ENCODE data around the gene ACLY.

Gene ACLY

GRCh38 chr17:41901646-41902045 is 17.1 kb downstream of the ACLY start:
- DNase-seq (ENCODE audit: insufficient read length, low spot score) (no peak), FAIRE-seq (no peak)
- TF ChIP-seq CTCF (IDR thresholded peaks at IDR 0.05; ENCODE audit: insufficient read depth, missing control alignments): no peak

- no peak for TF ChIP-seq CTCF (IDR thresholded peaks at IDR 0.05; ENCODE audit: insufficient read depth, missing control alignments)
- FAIRE-seq (no peak), DNase-seq (ENCODE audit: insufficient read length, low spot score) (no peak)
These were observed 22.0 kb downstream of the ACLY start for GRCh38 chr17:41896726-41897125.

- no peak for FAIRE-seq
- no peak for TF ChIP-seq CTCF (IDR thresholded peaks at IDR 0.05; ENCODE audit: insufficient read depth, missing control alignments)
- DNase-seq (ENCODE audit: insufficient read length, low spot score): no peak
These were observed 23.1 kb downstream of the ACLY start for GRCh38 chr17:41895617-41896016.

- DNase-seq (ENCODE audit: insufficient read length, low spot score) (no peak), FAIRE-seq (no peak)
- no peak for TF ChIP-seq CTCF (IDR thresholded peaks at IDR 0.05; ENCODE audit: insufficient read depth, missing control alignments)
These were observed 23.9 kb downstream of the ACLY start for GRCh38 chr17:41894791-41895331.

- FAIRE-seq: no peak
- no peak for TF ChIP-seq CTCF (IDR thresholded peaks at IDR 0.05; ENCODE audit: insufficient read depth, missing control alignments)
These were observed 25.4 kb downstream of the ACLY start for GRCh38 chr17:41893384-41893783.

GRCh38 chr17:41892021-41892376 is 26.8 kb downstream of the ACLY start:
- FAIRE-seq: no peak
- TF ChIP-seq CTCF (IDR thresholded peaks at IDR 0.05; ENCODE audit: insufficient read depth, missing control alignments): no peak
- no peak for DNase-seq (ENCODE audit: insufficient read length, low spot score)

More at GRCh38 chr17:41893384-41893783, 25.4 kb downstream of the ACLY start:
- no peak for DNase-seq (ENCODE audit: insufficient read length, low spot score)

GRCh38 chr17:41891135-41892020 is 27.4 kb downstream of the ACLY start:
- no peak for FAIRE-seq

More at GRCh38 chr17:41891135-41892020, 27.4 kb downstream of the ACLY start:
- DNase-seq (ENCODE audit: insufficient read length, low spot score): no peak
- TF ChIP-seq CTCF (IDR thresholded peaks at IDR 0.05; ENCODE audit: insufficient read depth, missing control alignments): no peak

Measured in D721Med (cell line).